ENCODE results near the gene LSM4.

LSM4 gene

DNA sequence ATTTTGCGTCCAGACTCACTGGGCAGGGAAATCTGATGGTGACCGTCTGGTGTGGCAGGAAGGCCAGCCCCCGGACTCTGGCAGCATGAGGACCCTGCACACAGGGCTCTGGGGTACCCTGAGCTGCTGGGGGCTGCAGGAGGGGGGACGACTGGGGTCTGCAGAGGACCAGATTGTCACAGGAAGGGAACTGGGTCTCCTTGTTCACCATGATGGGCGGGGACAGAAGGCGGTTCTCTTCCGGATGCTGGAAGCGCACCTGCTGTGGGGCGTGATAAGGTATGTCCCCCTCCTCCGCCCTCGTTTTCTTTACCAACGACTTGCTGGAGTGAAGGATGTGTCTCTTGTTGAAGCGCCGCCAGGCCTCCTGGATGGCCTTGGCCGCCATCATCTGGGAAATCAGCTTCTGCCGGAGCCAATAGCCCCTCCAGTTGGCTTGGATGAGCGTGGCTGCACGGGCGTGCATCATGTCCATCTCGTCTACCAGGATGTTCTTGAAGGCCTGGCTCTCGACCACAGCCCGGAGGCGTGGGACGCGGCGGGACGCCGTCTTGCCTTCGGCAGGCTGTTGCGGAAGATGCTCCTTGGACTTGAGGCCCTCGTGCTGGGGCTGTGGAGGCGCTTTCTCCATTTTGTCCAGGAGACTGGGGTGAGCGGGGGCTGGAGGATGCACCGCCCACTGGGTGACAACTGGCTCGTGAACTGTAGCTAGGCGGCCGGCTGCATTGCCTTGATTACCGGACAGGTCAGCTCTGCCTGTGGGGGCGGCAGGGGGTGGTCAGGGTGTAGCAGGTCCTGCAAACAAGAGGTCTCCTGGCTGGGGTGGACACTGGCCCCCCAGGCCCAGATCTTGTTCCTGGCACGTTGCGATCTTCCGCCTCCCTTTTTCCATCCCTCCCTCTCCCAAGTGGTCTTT lies 55.8 kb downstream of the LSM4 start:
- DNase-seq: no peak
- no peak overlapping the region for H3K4me3 Mint-ChIP-seq
- no peaks in the 10 kb centered on the region for H3K4me1 Mint-ChIP-seq
- no peaks in the 10 kb centered on the region for H3K9me3 Mint-ChIP-seq
- no peak overlapping the region for H3K27ac Mint-ChIP-seq
- peaks cover 26% of the 10 kb centered on the region for H3K36me3 Mint-ChIP-seq (ENCODE audit: low read depth)
- H3K27me3 Mint-ChIP-seq (ENCODE audit: low read depth, poor library complexity): peaks cover 2% of the 10 kb centered on the region
- TF ChIP-seq, protein P1, sequence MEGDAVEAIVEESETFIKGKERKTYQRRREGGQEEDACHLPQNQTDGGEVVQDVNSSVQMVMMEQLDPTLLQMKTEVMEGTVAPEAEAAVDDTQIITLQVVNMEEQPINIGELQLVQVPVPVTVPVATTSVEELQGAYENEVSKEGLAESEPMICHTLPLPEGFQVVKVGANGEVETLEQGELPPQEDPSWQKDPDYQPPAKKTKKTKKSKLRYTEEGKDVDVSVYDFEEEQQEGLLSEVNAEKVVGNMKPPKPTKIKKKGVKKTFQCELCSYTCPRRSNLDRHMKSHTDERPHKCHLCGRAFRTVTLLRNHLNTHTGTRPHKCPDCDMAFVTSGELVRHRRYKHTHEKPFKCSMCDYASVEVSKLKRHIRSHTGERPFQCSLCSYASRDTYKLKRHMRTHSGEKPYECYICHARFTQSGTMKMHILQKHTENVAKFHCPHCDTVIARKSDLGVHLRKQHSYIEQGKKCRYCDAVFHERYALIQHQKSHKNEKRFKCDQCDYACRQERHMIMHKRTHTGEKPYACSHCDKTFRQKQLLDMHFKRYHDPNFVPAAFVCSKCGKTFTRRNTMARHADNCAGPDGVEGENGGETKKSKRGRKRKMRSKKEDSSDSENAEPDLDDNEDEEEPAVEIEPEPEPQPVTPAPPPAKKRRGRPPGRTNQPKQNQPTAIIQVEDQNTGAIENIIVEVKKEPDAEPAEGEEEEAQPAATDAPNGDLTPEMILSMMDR (IDR thresholded peaks at IDR 0.05): no peak

DNA sequence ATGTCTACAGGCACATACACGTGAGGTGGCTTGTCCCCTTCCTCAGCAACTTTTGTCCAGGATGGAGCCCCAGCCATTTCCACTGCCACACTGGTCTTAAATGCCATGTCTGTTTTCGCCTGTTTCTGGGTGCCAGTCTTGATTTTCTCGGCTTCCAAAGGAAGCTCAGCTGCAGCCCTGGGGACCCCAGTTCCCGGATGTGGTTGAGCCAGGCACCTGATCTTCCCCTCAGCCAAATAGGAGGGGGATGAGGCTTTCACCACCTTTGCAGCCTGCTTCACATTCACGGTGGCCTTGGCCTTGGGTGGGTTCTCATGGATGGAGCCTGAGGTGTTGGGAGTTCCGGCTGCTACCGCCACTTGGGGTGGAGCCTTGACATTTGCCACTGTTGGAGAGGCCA lies 57.3 kb downstream of the LSM4 start:
- Mint-ChIP-seq H3K4me3 (no peak overlapping the region), H3K9me3 (no peaks in the 10 kb centered on the region), H3K36me3 (ENCODE audit: low read depth) (peaks cover 26% of the 10 kb centered on the region), H3K27ac (no peak overlapping the region), H3K4me1 (no peaks in the 10 kb centered on the region), H3K27me3 (ENCODE audit: low read depth, poor library complexity) (no peaks in the 10 kb centered on the region)
- DNase-seq: no peak
- TF ChIP-seq, protein P1 (IDR thresholded peaks at IDR 0.05): no peak

DNA sequence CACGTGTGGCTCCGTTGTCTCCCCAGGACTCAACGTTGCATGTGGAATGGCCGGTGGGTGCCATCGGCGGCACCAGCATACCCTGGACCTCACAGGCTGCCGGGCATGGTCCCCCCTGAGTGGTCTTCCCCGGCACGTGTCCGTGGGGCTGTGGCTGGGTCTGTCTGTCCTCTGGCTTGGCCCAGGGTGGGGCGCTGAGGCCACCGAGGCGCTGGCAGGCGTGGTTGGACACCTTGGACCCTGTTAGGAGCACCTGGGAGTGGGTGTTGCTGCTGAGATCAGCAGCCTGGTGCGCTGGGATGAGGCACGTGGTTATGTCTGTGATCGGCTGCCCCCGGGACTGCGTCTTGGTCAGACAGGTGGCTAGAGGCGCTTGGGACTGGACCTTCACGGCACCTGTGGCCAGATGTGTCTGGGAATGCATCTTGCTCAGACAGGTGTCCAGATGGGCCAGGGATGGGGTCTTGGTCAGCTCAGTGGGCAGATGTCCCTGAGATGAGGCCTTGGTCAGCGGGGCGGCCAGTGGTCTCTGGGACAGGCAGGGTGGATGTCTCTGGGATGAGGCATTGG lies 57.8 kb downstream of the LSM4 start:
- Mint-ChIP-seq H3K4me1 (no peaks in the 10 kb centered on the region), H3K27ac (no peak overlapping the region), H3K36me3 (ENCODE audit: low read depth) (peaks cover 26% of the 10 kb centered on the region), H3K9me3 (no peaks in the 10 kb centered on the region), H3K27me3 (ENCODE audit: low read depth, poor library complexity) (no peaks in the 10 kb centered on the region), H3K4me3 (no peak overlapping the region)
- TF ChIP-seq, protein P1 (IDR thresholded peaks at IDR 0.05): no peak
- DNase-seq: no peak

DNA sequence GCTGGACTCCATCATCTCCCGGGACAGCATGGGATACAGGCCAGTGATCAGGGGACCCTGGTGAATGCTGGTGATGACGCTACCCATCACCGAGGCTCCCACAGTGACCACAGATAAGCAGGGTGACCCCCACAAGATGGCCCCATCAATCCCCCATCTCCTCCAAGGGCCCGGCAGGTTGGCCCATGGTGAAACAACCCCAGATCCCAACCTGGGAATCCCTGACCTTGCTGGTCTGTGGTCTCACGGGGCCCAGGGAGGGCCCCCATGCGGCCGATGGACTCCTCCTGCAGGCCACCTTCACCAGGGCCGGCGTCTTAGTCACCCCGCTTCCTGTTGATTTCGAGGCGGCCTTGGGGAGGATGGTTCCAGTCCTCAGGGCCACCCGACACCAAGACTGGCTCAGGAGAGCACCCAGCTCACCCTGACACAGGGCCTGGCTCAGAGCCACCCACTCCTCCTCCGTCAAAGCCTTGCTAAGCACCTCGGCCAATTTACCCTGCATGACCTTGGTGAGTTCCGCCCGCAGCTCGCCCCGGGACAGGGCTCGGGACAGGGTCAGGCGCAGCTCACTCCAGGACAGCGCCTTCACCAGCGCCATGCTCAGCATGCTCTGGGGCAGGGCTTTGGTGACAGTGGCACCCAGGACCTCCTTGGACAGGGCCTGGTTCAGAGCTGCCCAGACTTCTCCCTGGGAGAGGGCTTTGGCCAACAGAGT lies 58.6 kb downstream of the LSM4 start:
- no peaks in the 10 kb centered on the region for H3K4me1 Mint-ChIP-seq
- H3K36me3 Mint-ChIP-seq (ENCODE audit: low read depth): peaks cover 25% of the 10 kb centered on the region
- no peak overlapping the region for H3K4me3 Mint-ChIP-seq
- H3K27me3 Mint-ChIP-seq (ENCODE audit: low read depth, poor library complexity): no peaks in the 10 kb centered on the region
- no peak overlapping the region for H3K27ac Mint-ChIP-seq
- no peak for DNase-seq
- TF ChIP-seq, protein P1 (IDR thresholded peaks at IDR 0.05): no peak
- H3K9me3 Mint-ChIP-seq: no peaks in the 10 kb centered on the region

DNA sequence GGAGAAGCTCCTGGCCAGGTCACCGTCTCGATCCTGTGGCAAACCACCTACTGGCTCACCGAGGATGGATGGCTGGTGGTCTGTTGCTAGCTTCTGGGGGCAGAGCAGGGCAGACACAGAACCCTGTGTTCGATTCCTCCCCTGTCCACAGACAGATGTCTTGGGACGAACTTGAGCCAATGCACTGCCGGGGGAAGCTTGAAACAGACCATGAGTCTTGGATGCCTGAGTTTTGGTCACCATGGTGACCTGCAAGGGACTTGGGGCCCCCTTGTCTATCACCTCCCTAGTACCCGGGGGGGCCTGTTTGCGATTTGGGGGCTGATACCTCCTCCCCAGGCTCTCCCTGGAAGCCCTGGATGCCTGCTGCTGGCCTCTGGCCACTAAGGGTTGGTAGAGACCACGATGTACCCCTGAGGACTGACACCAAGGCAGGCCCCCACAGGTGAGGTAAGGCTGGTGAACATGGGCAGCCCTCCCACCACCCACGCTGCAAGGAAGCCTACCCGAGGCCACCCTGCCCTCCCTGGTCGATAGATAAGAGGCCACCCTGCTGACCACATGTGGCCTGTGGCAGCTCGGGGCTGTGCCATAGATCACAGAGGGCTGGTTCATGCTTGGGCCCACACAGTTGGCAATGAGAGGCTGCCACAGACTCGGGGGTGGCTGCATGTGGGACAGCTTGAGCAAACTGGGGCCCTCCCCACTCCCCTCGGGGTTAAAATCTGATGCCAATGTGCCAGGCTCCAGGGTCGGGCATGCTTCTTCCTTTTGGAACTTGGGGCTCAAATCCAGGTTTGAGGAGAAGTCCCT lies 59.3 kb downstream of the LSM4 start:
- H3K27ac Mint-ChIP-seq: no peak overlapping the region
- H3K9me3 Mint-ChIP-seq: no peaks in the 10 kb centered on the region
- TF ChIP-seq, protein P1 (IDR thresholded peaks at IDR 0.05): no peak
- DNase-seq: no peak
- H3K36me3 Mint-ChIP-seq (ENCODE audit: low read depth): peaks cover 21% of the 10 kb centered on the region
- no peaks in the 10 kb centered on the region for H3K27me3 Mint-ChIP-seq (ENCODE audit: low read depth, poor library complexity)
- no peak overlapping the region for H3K4me3 Mint-ChIP-seq
- H3K4me1 Mint-ChIP-seq: no peaks in the 10 kb centered on the region
